Measurements from ENCODE around the gene MRPS14.

DNA sequence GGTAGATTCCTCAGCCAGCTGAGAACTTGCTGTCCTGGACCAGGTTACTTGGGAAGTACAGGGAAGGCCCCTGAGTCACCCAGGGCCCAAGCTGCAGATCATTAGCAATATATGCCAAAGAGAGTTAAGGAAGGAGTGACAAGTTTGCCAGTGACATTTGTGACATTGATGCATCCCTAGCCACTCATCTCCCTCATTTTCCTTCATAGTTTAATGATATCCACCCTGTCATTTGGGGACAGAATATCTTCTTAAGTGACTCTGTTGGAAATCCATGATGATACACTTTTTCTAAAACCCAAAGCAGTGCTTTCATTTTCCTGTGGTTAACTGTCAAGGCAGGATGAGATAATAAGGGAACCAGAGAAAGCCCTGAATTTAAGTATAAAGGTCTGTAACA, 47.6 kb upstream of the MRPS14 start:
- no peak for TF ChIP-seq CTCF (IDR thresholded peaks at IDR 0.05; ENCODE audit: low read depth, low read length, poor library complexity, severe bottlenecking)
- TF ChIP-seq EZH2phosphoT487 (IDR thresholded peaks at IDR 0.05; ENCODE audit: borderline replicate concordance, low read length): no peak
